ENCODE measurements around the gene ENOX1. TPM values are rescaled to one million over a fixed set of nuclear protein-coding genes. Genes with fewer than 3 reads are reported as not detected.

The ENOX1 gene
- total and polyA plus RNA-seq, 9 of the 15 experiments (the other 6 are each of a cell fraction or from before 2014, with no cell fraction given), result not detected

DNA sequence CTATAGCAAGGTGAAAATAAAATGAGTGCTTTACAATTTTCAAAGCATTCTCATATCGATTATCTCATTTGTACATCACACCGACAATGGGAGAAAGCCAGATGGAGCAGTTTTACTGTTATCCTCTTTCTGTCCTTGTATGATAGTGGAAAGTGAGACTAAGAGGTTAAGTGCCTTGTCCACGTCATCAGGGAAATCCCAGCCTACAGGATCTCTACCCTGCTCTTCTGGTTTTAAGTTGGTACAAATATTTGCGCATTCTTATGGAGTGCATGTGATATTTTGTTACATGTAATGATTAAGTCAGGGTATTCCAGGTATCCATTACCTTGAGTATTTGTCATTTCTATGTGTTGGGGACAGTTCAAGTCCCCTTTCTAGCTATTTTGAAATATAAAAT is 12.4 kb upstream of the ENOX1 start:
- intact Hi-C loops (cut with micrococcal nuclease), result no loop called here
- Histone ChIP-seq H3K4me1 (replicated peaks in 1 of 2; ENCODE audit: control insufficient read depth in 2 of 2, insufficient read depth in 2 of 2, low read length in 2 of 2) (no peaks in the 10 kb centered on the region), H3K9ac (ENCODE audit: insufficient read depth in 1 of 2, low read depth in 2 of 2, low read length in 2 of 2) (no peak overlapping the region), H3K79me2 (ENCODE audit: control insufficient read depth, insufficient read depth, low read length) (no peaks in the 10 kb centered on the region), H3K36me3 (ENCODE audit: control insufficient read depth, insufficient read depth, low read length) (no peaks in the 10 kb centered on the region), H3K9me1 (ENCODE audit: control insufficient read depth, insufficient read depth, low read length) (no peaks in the 10 kb centered on the region), H3K4me3 (no peak overlapping the region), H2AFZ (ENCODE audit: low read depth, low read length) (no peak overlapping the region), H3K9me3 (replicated peaks; ENCODE audit: control insufficient read depth, insufficient read depth, low read depth, low read length) (no peaks in the 10 kb centered on the region), H3K4me2 (ENCODE audit: insufficient read depth, low read length) (no peak overlapping the region), H3K27ac (ENCODE audit: extremely low read depth, low read depth, low read length) (no peak overlapping the region), H3K27me3 (ENCODE audit: control insufficient read depth in 2 of 2, insufficient read depth in 2 of 2, low read length in 2 of 2) (no peaks in the 10 kb centered on the region), H4K20me1 (replicated peaks; ENCODE audit: control insufficient read depth, insufficient read depth, low read length) (no peaks in the 10 kb centered on the region)
- no TSS peak for BruUV-seq (replicated peaks)
- in situ Hi-C loops (cut with MboI), result no loop called here
- CTCF ChIA-PET (ENCODE audit: low intra/inter-chr PET ratio), result no interaction called here
- POLR2A ChIA-PET, result no interaction called here
- ATAC-seq (no peak), DNase-seq (ENCODE audit: extremely low read depth in 1 of 4, low spot score in 3 of 4) (no peak), FAIRE-seq (no peak)
- WGBS (ENCODE audit: insufficient coverage, low coverage, missing lambda C conversion rate), result 0% methylated on average over 4 of the region's 4 CpGs
- TF ChIP-seq ZNF239 (CRISPR knock-in tag; IDR thresholded peaks at IDR 0.05) (no peak), PCBP1 (IDR thresholded peaks at IDR 0.05; ENCODE audit: low read depth, low read length, poor library complexity, severe bottlenecking) (no peak), ZNF583 (CRISPR knock-in tag; IDR thresholded peaks at IDR 0.05) (no peak), HINFP (tag; conservative IDR thresholded peaks at IDR 0.05; ENCODE audit: low read depth) (no peak), SMAD3 (CRISPR knock-in tag; conservative IDR thresholded peaks at IDR 0.05) (no peak), TFE3 (CRISPR knock-in tag; IDR thresholded peaks at IDR 0.05) (no peak), HDAC6 (IDR thresholded peaks at IDR 0.05; ENCODE audit: low read depth, low read length) (no peak)
- TF ChIP-seq, protein P1, sequence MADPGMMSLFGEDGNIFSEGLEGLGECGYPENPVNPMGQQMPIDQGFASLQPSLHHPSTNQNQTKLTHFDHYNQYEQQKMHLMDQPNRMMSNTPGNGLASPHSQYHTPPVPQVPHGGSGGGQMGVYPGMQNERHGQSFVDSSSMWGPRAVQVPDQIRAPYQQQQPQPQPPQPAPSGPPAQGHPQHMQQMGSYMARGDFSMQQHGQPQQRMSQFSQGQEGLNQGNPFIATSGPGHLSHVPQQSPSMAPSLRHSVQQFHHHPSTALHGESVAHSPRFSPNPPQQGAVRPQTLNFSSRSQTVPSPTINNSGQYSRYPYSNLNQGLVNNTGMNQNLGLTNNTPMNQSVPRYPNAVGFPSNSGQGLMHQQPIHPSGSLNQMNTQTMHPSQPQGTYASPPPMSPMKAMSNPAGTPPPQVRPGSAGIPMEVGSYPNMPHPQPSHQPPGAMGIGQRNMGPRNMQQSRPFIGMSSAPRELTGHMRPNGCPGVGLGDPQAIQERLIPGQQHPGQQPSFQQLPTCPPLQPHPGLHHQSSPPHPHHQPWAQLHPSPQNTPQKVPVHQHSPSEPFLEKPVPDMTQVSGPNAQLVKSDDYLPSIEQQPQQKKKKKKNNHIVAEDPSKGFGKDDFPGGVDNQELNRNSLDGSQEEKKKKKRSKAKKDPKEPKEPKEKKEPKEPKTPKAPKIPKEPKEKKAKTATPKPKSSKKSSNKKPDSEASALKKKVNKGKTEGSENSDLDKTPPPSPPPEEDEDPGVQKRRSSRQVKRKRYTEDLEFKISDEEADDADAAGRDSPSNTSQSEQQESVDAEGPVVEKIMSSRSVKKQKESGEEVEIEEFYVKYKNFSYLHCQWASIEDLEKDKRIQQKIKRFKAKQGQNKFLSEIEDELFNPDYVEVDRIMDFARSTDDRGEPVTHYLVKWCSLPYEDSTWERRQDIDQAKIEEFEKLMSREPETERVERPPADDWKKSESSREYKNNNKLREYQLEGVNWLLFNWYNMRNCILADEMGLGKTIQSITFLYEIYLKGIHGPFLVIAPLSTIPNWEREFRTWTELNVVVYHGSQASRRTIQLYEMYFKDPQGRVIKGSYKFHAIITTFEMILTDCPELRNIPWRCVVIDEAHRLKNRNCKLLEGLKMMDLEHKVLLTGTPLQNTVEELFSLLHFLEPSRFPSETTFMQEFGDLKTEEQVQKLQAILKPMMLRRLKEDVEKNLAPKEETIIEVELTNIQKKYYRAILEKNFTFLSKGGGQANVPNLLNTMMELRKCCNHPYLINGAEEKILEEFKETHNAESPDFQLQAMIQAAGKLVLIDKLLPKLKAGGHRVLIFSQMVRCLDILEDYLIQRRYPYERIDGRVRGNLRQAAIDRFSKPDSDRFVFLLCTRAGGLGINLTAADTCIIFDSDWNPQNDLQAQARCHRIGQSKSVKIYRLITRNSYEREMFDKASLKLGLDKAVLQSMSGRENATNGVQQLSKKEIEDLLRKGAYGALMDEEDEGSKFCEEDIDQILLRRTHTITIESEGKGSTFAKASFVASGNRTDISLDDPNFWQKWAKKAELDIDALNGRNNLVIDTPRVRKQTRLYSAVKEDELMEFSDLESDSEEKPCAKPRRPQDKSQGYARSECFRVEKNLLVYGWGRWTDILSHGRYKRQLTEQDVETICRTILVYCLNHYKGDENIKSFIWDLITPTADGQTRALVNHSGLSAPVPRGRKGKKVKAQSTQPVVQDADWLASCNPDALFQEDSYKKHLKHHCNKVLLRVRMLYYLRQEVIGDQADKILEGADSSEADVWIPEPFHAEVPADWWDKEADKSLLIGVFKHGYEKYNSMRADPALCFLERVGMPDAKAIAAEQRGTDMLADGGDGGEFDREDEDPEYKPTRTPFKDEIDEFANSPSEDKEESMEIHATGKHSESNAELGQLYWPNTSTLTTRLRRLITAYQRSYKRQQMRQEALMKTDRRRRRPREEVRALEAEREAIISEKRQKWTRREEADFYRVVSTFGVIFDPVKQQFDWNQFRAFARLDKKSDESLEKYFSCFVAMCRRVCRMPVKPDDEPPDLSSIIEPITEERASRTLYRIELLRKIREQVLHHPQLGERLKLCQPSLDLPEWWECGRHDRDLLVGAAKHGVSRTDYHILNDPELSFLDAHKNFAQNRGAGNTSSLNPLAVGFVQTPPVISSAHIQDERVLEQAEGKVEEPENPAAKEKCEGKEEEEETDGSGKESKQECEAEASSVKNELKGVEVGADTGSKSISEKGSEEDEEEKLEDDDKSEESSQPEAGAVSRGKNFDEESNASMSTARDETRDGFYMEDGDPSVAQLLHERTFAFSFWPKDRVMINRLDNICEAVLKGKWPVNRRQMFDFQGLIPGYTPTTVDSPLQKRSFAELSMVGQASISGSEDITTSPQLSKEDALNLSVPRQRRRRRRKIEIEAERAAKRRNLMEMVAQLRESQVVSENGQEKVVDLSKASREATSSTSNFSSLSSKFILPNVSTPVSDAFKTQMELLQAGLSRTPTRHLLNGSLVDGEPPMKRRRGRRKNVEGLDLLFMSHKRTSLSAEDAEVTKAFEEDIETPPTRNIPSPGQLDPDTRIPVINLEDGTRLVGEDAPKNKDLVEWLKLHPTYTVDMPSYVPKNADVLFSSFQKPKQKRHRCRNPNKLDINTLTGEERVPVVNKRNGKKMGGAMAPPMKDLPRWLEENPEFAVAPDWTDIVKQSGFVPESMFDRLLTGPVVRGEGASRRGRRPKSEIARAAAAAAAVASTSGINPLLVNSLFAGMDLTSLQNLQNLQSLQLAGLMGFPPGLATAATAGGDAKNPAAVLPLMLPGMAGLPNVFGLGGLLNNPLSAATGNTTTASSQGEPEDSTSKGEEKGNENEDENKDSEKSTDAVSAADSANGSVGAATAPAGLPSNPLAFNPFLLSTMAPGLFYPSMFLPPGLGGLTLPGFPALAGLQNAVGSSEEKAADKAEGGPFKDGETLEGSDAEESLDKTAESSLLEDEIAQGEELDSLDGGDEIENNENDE (IDR thresholded peaks at IDR 0.05; ENCODE audit: low read depth, low read length), result no peak
